SU-DHL-6 (cell line): ENCODE measurements around the gene DNAI4.

Experiments
- H2AFZ ChIP-seq: fragments of 200-600 bp; sonication (generic); 2 replicates; pipeline ENCODE4 v1.6.1; 2014; ENCODE audit warnings: low read depth, mild to moderate bottlenecking, moderate library complexity, mixed read lengths, antibody characterized with exemption, low read length; ENCODE audit not compliant: severe bottlenecking
- H3F3A ChIP-seq: fragments of 200-600 bp; shearing (Covaris generic); 2 replicates; pipeline ENCODE4 v1.6.0; 2016; ENCODE audit warnings: antibody characterized with exemption, mild to moderate bottlenecking; ENCODE audit not compliant: insufficient read depth
- H3K27ac ChIP-seq: fragments of 200-600 bp; sonication (generic); 2 replicates; pipeline ENCODE4 v1.5.1; 2016; ENCODE audit warnings: low read depth, mild to moderate bottlenecking, low read length, moderate library complexity, mixed read lengths
- H3K27me3 ChIP-seq: fragments of 200-600 bp; sonication (generic), shearing (Covaris generic); 2 replicates; pipeline ENCODE4 v1.6.0; 2014; ENCODE audit warnings: mild to moderate bottlenecking, low read length
- H3K36me3 ChIP-seq: fragments of 200-600 bp; sonication (generic); 2 replicates; pipeline ENCODE4 v1.6.1; 2014; ENCODE audit warnings: mild to moderate bottlenecking, low read length, mixed read lengths
- H3K4me2 ChIP-seq: fragments of 300-600, 200-600 bp; shearing (Covaris generic), sonication (generic); 2 replicates; pipeline ENCODE4 v1.6.0; 2014; ENCODE audit warnings: low read length, low read depth, mild to moderate bottlenecking; ENCODE audit not compliant: poor library complexity, severe bottlenecking
- H3K4me3 ChIP-seq: fragments of 200-600 bp; sonication (generic); 2 replicates; pipeline ENCODE4 v1.5.1; 2014; ENCODE audit warnings: antibody characterized with exemption, low read length, mild to moderate bottlenecking, mixed read lengths; ENCODE audit not compliant: insufficient read depth, poor library complexity, severe bottlenecking
- H3K79me2 ChIP-seq: fragments of 200-600 bp; sonication (generic); 2 replicates; pipeline ENCODE4 v1.6.1; 2014; ENCODE audit warnings: mild to moderate bottlenecking, low read length, moderate library complexity; ENCODE audit not compliant: insufficient read depth
- H3K9ac ChIP-seq: fragments of 200-600 bp; sonication (generic); 2 replicates; pipeline ENCODE4 v1.7.0; 2014; ENCODE audit warnings: mild to moderate bottlenecking, low read length
- H3K9me2 ChIP-seq: fragments of 200-600 bp; sonication (generic); replicated peaks from 2 replicates; pipeline ENCODE4 v1.6.1; 2014; ENCODE audit warnings: low read length; ENCODE audit not compliant: insufficient read depth
- H3K9me3 ChIP-seq: fragments of 200-600 bp; sonication (generic); 2 replicates; pipeline ENCODE4 v1.6.1; 2014; ENCODE audit warnings: low read length, mixed read lengths; ENCODE audit not compliant: insufficient read depth
- H4K20me1 ChIP-seq: fragments of 200-600 bp; sonication (generic); 2 replicates; pipeline ENCODE4 v1.6.1; 2014; ENCODE audit warnings: low read depth, mild to moderate bottlenecking, antibody characterized with exemption, low read length, moderate library complexity, mixed read lengths
- CTCF ChIP-seq: fragments of 200-600 bp; sonication (generic); IDR thresholded peaks from one replicate; pipeline ENCODE4 v1.5.1; 2017; ENCODE audit warnings: antibody characterized with exemption, mild to moderate bottlenecking, low read length, moderate library complexity; ENCODE audit not compliant: insufficient read depth, poor library complexity, severe bottlenecking
- EZH2phosphoT487 ChIP-seq: fragments of 200-600 bp; sonication (generic), shearing (Covaris generic); conservative IDR thresholded peaks from 2 replicates; pipeline ENCODE4 v1.6.1; 2018; ENCODE audit warnings: mild to moderate bottlenecking, antibody characterized with exemption, low read length, moderate library complexity, mixed read lengths

The DNAI4 gene

GRCh38 chr1:66764994-66765578 is 159.6 kb downstream of the DNAI4 start:
- no peaks in the 10 kb centered on the region for H3K36me3 ChIP-seq
- no peaks in the 10 kb centered on the region for H3K9me3 ChIP-seq
- no peaks in the 10 kb centered on the region for H4K20me1 ChIP-seq
- H3K4me2 ChIP-seq = no peak overlapping the region
- H3K9me2 ChIP-seq = no peaks in the 10 kb centered on the region
- no peaks in the 10 kb centered on the region for H3K79me2 ChIP-seq
- no peaks in the 10 kb centered on the region for H3K27me3 ChIP-seq
- no peak overlapping the region for H3K27ac ChIP-seq
- no peak overlapping the region for H2AFZ ChIP-seq
- H3K4me3 ChIP-seq = no peak overlapping the region
- H3F3A ChIP-seq = no peaks in the 10 kb centered on the region
- H3K9ac ChIP-seq = no peak overlapping the region
- TF ChIP-seq CTCF (peak; percentile 64), EZH2phosphoT487 (no peak)
